ENCODE data around the gene RIMBP2.

RIMBP2 gene

DNA sequence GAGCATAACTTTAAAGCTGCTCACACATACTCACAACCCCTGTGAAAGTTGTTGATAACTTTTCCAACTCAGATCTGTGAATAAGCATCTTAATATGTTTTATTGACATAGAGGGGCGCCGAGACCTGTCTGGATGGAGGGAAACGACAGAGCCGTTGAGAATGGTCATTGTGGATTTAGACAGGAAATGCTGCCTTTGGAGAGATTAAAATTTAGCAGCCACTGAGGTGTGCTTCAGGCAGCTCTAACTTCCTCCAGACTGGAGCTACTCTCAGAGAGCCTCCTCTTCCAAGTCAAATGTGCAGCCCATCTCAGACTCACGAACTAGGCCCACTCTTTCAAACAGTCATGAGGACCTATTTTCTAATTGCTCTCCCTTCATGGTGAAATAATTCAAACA, 90.9 kb downstream of the RIMBP2 start:
- DNase-seq: no peak

DNA sequence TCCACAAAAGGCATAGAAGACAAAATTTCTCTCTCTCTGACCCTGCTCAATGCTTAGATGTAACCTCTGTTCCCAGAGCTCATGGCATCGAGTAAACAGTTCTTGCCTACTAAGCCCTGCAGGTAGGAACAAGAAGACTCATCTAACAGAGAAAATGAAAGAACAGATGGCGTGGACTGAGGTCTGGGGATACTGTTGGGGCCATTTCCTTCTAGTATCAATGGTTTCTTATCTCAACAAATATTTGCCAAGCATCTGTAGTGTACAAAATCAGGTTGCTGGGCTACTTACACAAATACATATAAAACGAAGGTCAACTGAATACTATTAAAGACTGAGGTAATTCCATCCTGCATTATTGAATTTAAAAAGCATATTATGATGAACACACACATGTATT, 93.3 kb downstream of the RIMBP2 start:
- DNase-seq: peak; percentile 95

DNA sequence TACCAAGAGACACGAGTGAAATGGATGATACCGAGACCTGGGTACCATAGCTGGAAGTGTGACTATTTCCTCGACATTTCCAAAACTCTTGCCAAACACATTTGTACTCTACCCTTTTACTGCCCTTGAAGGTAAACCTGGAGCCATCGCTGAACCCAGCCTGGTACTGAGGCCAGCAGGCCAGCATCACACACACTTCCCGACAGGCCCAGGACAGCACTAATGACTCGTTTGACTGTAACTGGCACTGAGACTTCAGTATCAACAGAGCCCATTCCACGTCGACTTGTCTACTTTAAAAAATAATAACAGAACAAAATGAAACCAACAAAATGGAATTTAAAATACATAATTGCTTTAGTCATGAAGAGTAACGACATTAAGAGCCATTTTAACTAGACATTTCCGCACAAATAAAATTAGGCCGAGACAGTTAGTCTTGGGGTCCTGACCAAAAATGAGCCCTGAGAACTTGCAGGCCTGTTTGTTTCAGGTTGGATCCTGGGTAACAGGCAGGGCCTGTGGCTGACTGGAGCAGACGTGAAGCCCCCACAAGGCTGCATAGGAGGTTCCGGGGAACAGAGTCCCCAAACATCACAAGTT, 94.3 kb downstream of the RIMBP2 start:
- no peak for DNase-seq

DNA sequence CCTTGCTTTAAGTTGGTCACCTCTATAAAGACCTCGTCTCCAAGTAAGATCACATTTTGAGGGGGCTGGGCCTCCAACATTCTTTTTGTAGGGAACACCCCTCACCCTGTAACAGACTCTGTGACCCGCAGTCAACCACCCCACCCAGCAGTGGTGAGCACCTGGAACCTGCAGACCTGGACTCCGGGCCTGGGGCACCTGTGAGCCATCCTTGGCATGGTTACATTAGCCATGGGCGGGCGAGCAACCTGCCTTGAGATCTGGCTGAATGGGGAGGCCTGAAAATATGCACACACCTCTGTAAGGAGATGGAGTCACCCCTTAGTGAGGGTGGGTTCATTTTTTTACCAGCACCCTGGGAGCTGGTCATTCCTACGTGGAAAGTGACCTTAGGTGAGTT, 95.3 kb downstream of the RIMBP2 start:
- DNase-seq: no peak

DNA sequence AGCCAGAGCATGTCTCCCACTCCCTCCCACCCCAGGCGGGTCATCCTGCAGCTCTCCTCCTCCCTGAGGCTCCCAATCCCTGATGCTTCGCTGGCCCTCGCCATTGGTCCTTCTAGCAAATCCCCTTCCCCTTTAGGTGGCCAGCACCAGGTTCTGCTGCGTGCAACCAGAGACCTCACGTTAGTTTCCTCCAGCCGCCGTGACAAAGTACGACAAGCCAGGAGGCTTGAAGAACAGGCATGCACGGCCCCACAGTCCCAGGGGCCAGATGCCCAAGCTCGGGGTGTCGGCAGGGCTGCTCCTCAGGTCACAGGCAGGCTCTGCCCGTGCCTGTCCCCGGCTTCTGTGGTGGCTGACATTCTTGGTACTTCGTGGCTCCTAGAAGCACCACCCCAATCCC, 95.8 kb downstream of the RIMBP2 start:
- DNase-seq: no peak

DNA sequence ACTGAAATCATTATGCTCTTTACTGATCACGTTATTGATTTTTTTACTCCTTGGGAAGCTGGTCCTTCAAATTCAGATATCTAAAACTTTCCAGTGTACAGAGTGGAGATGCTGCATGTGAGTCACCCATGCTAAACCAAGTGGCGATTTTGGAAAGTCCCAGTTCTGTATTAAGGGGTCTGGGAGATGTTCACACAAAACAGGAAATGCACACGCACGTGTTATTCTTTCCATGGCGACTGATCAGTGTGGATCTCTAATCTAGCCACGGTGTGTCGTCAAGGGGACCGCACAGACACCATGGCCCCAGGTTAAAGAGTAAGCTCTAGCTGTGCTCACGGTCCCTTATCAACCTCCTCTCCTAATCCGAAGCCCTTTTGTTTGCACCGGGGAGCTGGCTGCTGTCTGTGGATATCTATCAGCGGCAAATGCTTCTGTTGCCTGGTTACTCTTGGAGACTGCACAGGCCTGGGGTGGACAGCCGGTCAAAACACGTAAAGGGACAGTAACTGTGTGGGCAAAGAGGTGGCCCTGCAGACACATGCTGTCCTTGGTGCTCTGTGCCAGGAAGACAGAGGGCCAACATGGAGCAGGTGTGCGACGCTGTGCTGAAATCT, 96.6 kb downstream of the RIMBP2 start:
- DNase-seq: no peak

DNA sequence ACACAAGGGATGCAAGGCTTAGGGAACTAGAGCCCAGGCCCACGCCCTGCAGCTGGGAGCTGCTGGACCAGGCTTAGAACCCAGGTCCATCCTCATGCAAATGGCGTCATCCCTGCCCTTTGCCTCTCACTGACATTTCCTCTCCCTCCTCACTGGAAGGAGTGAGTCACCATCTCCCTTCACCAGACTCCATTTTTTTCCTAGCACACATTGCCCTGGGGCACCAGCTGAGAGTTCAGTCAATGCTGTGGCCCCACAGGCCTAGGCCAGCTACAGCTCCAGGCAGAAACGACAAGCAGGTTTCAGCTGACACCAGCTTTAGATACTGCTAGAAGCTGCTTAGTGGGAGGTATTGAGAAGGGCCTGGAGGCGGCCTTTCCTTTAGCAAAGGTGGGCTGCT, 98.9 kb downstream of the RIMBP2 start:
- DNase-seq: peak; percentile 39

DNA sequence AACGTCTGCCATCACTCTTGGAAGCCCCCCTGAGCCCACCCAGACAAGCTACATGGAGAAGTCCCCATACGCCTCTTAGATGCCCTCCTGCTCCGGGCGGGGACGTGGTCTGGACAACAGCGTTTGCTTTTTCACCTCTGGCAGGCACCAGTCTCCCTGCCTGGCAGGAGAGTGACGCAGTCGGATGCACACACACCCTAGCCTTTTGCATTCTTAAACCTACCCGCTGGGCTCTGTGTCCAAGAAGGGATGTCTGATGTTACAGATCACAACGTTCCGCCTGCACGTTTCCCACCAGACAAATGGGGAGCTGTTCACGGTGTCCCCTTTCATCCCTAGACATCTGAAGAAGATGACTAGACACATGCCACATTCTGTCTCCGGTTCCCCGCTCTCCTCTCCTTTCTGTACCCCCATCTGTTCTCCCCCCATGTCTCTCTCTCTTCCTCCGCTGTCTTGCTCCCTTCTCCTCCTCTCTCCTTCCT, 100.2 kb downstream of the RIMBP2 start:
- DNase-seq: no peak

DNA sequence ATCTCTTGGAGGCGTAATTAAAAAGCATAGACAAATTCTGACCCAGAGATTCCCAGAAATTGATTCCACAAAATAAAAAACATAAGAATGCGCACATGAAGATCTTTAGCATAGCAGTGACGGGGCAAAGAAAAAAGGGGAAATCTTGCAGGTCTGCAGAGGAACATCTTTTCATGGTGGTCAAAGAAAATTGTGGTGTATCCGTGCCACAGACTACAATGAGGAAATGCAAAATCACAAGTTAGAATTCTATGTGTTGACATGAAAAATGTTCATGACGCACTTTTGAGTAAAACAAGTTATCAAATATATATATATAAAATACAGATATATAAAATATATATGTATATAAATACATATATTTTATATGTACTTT, 101.6 kb downstream of the RIMBP2 start:
- no peak for DNase-seq

DNA sequence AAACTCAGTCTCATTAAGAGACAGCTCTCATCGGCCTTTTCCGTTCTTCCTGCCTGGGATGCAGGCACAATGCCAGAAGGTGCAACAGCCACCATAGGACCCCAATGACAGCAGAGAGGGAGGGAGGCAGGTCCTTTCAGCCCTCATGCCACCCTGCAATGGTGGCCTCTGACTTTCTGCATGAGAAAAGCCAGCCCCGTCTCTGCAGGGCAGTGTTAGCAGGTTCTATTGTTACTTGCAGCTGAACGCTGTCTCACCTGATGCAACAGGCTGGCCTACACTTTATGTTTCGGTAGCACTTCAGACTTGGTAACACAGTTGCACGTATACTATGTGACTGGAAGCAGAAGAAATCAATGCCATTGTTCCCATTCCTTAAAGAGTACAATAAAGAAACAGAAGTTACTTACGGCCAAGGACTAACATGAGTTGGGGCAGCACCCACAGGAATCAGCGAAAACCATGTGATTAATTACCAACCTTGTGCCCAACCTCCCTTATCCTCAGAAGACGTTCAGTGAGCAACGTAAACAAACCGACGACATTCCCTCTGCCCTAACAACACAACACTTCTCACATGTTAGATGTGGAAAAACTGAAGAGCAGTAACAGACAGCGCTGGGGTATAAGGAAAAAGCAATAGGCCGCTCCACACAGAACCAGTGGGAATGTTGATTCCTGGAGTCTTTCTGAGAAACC, 102.1 kb downstream of the RIMBP2 start:
- DNase-seq: no peak

DNA sequence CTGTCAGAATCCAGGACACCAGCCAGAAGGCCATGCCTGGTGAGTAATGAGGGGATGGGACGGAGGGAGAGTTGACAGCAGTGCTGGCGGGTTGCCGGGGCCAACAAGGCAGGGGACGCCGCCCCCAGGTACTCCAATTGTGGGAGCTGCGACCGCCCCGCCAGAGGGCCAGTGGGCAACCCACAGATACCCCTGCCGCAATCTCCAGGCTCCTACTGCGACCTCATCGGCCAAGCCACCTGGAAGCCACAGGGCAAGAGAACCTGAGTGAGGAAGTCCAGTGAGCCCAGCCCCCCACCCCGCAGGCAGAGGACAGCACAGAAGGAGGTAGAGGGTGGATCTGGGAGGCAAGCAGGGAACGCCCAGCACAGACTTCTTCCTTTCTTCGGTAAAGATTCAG, 103.0 kb downstream of the RIMBP2 start:
- no peak for DNase-seq

DNA sequence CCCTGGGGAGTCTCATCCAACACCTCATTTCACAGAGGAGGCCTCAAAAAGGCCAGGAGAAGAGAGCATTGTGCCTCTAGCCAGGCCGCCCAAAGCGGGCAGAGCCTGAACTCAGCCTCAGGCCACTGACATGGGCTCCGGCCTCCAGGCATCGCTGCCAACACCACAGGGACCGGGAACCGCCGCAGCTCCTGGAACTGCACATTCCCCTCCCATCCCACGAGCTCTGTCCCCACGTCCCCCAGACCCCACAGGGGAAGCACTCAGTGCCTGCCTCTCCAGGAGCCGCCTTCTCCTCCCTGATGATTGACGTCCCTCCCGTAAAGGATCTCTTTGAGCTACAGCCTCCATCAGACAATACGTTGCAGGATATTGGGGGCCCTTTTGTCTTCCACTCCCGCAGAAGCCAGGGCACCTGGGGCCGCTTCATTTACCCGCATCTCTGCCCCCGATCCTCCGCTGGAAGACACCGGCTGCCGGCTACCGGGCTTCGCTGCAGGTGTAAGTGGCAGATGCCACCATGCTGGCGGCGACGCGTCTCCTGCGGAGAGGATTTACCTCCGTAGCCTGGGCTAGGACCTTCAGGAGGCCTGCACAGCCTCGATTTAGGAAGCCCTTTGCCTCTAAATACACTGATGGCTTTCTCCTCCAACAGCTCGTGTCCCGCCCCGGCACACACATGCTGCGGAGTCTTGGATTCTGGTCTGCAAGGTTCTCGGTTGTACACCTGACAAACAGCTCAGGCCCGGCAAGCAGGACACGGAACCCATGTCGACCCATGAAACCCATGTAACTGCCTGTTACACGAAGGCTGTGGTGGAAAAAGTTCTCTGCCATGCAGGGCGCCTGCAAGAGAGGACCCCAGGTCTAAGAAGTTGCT, 104.8 kb downstream of the RIMBP2 start:
- no peak for DNase-seq

DNA sequence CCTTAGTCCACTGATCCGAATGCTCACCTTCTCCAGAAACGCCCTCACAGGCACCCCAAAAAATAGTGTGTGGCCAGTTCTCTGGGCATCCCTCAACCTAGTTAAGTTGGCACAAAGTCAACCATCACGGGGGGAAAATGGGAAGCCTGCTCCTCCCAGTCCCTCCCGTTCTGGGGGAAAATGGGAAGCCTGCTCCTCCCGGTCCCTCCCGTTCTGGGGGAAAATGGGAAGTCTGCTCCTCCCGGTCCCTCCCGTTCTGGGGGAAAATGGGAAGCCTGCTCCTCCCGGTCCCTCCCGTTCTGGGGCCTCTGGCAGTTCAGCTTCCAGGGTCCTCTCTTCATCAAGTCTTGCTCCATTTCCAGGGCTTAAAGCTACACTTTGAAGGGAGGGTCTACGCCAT, 106.1 kb downstream of the RIMBP2 start:
- no peak for DNase-seq

DNA sequence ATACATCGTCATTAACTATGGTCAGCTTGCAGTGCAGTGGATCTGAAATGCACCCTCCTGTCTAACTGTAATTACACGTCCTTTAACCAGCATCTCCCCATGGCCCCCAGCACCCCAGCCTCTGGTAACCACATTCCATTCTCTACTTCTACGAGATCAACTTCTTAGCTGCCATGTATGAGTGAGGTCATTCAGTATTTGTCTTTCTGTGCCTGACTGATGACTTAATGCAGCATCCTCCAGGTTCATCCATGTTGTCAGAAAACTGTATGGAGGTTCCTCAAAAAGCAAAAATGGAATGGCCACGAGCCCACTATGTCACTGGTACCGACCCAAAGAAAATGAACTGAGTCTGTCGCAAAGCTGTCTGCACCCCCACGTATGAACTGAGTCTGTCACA, 107.3 kb downstream of the RIMBP2 start:
- DNase-seq: no peak

DNA sequence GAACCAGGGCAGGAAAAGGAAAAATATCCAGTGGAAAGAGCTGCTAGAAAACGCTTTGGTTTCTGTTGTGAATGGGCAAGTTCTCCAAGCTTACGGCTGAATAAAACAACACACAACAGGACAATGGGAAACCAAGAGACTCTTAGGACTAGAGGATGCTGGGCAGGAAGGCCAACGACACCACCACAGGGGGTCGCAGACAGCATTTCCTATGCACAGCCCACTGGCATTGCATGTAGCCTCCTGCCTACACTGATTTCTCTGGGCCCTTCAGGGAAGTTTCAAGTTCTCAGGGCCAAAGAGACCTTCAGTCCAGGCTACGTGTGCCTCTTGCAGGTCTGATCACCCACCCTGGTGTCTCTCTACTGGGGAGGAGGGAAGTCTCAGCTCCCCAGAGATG, 108.0 kb downstream of the RIMBP2 start:
- no peak for DNase-seq

DNA sequence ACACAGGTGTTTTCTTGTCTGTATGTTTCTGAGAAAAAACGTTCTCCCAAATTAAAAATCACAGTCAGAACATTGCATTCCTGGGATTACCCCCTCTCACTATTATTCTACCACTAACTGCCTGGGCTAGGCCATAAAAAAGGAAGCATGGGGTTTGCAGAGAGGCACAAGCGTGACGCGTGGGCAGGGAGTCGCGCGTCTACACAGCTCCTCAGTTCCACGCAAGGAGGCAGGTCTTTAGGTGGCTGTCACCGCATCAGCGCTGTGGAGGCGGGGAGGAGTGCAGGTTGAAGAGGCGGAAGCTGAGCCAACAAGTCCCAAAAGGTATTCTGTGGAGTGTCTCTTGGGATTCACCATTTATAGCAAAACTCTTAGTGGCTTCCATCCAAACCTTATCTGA, 109.9 kb downstream of the RIMBP2 start:
- DNase-seq: no peak

DNA sequence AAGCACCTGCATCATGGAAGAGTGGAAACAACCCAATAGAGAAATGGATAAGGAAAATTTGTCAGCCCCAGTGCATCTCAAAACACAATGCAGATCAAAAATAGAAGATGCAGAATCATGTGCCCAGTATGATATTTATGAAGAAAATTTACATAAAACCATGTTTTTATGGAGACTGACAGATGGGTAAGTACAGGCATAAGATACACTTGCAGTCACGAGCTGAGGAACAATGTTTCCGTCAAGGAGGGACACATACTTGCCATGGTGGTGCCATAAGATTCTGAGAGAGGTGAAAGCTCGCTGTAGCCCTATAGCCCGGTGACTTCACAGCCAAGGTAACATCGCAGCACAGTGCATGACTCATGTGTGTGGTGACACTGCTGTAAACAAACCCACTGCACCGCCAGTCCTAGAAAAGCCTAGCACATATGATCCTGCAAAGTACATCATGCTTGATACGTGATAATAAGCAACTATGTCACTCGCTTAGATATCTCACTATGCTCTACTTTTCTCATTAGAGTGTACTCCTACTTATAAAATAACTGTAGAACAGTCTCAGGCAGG, 112.6 kb downstream of the RIMBP2 start:
- DNase-seq: no peak

DNA sequence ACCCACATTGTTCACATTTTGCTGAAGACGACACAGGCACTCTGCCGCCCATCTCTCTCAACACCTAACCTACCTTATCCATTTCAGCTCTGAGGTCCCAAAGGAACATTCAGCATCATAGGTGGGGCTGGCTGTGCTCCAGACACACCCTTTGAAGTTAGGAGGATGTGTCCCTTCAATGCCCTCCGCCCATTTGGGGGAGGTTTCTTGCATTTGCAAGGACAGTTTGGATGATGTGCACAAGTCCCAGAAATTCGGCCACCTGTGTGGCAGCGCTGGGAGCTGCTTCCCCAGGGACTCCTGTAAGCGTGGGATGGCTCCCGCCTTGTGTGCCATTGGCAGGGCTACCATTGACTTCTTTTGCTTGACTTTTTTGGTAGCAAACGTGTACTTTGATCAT, 113.8 kb downstream of the RIMBP2 start:
- DNase-seq: no peak

DNA sequence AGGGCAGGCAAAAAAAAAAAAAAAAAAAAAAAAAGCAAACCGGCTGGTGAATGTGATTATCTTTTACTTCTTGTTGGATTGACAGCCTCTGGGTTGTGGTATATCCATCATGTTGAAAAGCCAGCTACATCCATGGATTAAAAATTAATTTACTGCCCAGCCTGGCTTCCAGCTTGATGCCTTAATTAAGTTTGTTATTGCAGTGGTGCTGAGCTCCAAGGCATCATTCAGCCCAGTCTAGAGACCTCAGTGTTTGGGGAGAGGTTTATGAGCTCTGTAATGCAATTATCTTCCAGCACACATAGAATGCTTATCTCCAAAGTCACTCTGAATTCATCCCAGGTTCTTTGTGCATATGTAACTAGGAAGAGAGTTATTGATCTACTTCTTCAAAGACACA, 114.8 kb downstream of the RIMBP2 start:
- DNase-seq: no peak

DNA sequence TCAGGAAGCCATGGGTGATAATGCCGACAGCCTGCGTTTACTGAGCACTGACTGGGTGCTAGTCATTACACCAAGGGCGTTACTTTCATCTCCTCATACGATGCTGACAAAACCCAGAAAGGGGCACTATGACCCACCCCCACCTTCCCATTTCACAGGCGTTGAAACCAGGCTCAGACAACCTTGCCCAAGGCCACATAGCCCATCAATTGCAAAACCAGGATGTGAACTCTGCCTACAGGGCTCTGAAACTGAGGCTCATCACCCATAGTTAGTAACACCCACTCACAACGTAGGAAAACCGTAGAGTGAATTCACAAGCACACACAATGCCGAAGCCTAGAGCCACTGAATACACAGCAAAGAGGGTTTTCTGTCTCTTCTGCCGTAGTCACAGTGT, 119.9 kb downstream of the RIMBP2 start:
- DNase-seq: no peak

DNA sequence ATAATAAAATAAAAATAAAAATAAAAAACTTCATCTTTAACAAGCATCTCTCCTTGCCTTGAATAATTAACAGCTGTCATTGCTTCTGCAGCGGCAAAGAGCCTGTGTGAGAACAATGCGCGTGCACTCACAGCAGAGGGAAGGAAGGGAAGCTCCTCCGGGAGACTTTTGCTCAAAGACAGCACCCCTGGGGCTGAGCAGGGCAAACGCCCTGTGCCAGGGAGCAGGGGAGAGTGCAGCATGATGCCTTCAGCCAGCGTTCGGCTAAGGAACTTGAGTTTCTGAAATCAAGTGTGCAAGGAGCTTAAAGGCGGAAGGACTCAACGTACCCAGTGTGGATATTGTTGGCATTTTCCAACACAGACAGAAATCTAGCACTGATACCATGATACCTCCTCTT, 120.5 kb downstream of the RIMBP2 start:
- DNase-seq: no peak

DNA sequence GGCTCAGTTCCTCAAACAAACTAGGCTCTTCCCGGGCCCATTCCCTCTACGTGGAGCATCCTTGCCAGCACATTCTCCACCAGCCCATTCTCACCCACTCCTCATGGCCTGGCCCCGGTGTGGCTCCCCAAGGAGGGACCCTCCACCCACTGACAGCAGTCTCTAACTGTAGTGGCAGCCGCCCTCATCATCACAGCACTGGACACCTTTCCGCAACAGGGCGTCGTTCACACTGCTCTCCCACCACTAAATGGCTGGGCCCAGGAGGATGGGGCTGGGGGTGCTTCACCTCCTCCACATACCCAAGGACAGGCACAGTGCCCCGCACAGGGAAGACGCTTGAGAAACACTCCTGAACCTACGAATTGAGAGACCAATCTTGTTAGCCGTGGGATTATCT, 123.0 kb downstream of the RIMBP2 start:
- no peak for DNase-seq

DNA sequence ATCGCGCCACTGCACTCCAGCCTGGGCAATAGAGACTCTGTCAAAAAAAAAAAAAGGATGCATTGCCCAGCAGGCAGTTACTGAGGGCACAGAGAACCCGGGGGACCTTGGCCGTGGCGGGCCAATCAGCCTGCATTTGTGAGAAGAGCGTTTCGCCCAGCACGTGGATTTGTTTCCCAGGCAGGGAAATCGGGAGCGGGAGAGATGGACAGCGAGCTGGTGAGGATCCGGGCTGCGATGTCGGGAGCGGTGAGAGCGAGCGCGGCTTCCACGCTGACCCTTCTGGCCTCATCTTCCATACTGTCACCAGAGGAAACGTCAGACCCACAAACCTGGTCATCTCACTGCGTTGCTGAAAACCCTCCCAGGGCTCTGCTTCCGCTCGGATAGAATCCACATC, 123.5 kb downstream of the RIMBP2 start:
- no peak for DNase-seq
